MM.1S (cell line): ENCODE measurements around the gene PPARD.

ENCODE experiments used
- EZH2 ChIP-seq: fragments of 300-600 bp; sonication (generic); optimal IDR thresholded peaks from 2 replicates; pipeline ENCODE3; 2017; ENCODE audit warnings: low read depth, mild to moderate bottlenecking, antibody characterized with exemption, low read length, mixed read lengths
- TF ChIP-seq, protein P1 (sequence below): fragments of 300-600 bp; sonication (generic); IDR thresholded peaks from 2 replicates; pipeline ENCODE4 v1.5.1; 2016; ENCODE audit warnings: antibody characterized with exemption, low read length, mixed read lengths

DNA sequence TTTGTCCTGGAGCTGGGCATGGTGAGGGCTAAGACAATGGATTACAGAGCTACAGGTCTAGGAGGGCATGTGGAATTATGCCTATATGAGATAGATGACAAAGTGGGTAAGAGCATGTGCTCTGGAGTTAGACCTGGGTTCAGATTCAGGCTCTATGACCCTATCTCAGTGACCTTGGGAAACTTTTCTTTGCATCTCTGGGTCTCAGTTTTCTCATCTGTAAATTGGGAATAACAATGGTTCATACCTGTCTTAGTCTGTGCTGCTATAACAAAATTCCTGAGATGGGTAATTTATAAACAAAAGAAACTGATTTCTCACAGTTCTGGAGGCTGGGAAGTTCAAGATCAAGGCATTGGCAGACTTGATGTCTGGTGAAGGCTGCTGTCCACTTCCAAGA, 30.3 kb downstream of the PPARD start:
- TF ChIP-seq, protein P1, sequence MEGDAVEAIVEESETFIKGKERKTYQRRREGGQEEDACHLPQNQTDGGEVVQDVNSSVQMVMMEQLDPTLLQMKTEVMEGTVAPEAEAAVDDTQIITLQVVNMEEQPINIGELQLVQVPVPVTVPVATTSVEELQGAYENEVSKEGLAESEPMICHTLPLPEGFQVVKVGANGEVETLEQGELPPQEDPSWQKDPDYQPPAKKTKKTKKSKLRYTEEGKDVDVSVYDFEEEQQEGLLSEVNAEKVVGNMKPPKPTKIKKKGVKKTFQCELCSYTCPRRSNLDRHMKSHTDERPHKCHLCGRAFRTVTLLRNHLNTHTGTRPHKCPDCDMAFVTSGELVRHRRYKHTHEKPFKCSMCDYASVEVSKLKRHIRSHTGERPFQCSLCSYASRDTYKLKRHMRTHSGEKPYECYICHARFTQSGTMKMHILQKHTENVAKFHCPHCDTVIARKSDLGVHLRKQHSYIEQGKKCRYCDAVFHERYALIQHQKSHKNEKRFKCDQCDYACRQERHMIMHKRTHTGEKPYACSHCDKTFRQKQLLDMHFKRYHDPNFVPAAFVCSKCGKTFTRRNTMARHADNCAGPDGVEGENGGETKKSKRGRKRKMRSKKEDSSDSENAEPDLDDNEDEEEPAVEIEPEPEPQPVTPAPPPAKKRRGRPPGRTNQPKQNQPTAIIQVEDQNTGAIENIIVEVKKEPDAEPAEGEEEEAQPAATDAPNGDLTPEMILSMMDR = no peak
- TF ChIP-seq EZH2 = no peak
